Activated gamma-delta T cell (primary cell): ENCODE data around the gene FHOD1.

Experiments used
- DNase-seq: peaks from one replicate; lab custom pipeline; 2025; lab: John Stamatoyannopoulos, UW

The FHOD1 gene

GRCh38 chr16:67234180-67234597 lies 13.1 kb downstream of the FHOD1 start:
- no peak for DNase-seq

DNA sequence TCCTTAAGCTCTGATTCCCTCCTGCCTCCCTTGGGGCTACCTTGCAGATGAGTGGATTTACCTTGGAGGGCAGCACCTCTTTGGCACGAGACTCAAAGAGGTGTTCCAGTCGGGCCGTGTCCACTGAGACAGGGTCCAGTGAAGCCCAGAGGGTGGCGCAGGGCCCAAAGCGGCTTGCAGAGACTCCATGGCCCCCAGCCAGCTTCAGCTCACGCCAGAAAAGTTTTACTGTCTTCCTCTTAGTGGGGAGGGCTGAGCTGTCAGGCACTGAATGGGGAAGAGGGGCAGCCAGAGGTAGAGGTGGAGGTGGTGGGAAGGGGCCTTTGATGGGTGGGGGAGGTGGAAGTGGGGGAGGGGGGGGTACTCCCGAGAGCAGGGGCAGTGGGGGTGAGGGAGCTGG lies 13.7 kb downstream of the FHOD1 start:
- no peak for DNase-seq

DNA sequence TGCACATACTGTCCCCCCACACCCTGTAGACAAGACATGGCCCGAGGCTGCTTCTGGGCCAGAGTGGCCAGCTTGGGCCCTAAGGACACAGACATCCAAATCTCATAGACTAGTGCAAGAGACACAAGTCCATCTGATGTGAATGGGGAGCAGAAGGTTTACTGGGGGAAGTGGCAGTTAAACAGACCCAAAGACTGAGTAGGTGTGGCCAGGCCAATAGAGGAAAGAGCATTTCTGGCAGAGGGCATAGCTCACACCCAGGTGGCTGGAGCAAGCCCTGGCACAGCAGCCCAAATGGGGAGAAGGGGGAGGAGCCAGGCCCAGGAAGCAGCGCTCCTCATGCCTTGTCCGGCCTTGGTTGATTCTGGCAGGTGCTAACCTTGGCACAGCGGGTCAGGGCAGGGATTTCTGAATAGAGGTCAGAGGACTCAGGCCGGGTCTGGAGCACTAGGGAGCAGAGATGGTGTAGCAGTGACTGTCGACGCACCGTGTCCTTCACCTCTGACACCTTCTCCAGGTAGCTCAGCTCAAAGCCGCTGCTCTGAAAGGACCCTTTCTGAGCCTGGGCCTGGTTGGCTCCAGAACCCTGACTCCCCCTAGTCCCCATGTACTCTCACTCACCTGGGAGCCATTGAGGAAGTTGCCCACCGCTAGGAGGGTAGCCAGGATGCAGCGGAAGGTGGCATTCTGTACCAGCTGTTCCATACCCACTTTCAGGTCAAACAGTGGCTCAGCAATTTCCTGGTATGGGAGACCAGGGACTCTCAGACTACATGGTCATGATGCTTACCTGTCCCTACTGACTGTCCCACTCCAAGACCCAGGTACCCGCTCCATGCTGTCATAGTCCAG lies 16.2 kb downstream of the FHOD1 start:
- DNase-seq, result no peak

DNA sequence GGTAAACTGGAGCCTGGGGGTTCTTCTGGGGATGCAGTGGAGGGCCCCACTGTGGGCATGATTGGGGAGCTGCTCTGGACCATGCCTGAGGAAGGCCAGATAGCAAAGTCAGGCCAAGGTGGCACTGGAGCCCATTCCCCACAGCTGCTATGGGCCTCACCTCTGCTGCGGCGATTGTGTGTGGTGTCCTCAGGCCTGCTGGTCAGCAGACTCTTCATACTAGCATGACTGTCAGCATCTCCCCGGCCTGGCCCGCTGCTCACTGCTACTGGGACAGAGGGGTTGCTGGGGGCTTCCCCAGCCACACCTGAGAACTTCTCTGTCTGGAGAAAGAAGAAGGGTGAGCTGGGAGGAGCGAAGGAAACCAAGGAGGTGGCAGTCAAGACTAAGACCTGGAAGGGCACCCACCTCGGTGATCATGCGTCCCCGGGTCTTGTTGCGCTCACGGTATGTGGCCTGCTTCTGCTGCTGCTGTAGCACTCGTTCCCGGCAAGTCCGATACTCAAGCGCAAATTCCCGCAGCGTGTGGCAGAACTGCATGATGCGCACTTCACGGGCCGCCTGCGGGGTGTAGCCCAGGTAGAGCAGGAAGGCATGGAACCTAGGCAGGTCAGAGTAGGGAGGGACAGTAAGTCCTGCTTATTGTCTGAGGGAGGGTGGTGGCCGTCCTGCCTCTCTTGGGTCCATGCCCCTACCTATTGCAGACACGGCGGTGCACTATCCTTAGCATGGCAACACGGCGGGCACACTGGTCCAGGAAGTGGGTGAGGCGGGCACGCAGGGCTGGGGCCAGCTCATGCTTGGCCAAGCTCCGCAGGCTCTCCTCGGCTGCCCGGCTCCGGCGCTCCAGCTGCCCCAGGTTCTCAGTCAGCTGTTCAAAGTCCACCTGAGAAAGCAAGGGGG lies 17.1 kb downstream of the FHOD1 start:
- DNase-seq, result no peak

- no peak for DNase-seq
Observed at GRCh38 chr16:67228905-67229304, 18.4 kb downstream of the FHOD1 start.

DNA sequence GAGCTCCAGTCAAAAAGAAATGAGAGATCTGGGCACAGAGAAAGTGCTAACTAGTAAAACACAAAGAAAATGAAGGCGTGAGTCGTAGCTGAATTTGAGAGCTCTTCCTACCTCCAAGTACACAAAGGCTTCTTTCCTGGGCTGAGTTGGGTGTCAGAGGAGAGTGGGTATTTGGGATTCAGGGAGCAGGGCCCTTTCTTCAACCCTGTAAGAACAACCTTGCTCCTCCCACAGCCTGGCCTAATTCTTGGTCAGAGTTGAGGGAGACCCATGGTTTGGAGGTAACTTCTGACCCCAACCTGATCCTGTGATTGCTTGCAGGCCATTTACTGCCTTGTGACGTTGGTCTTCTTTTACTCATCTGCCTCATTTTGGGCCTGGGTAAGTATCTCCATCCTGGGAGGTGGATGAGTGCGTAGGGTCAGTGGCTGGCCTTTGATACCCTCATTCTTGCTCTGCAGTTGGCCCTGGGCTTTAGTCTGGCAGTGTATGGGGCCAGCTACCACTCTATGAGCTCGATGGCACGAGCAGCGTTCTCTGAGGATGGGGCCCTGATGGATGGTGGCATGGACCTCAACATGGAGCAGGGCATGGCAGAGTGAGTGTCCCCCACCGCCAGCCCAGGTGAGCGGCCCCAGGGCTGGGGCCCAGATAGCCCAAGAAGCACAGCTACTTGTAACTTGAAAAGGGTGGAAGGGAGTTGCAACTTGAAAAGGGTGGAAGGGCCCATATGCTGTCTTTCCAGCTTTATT lies 19.1 kb downstream of the FHOD1 start:
- no peak for DNase-seq

DNA sequence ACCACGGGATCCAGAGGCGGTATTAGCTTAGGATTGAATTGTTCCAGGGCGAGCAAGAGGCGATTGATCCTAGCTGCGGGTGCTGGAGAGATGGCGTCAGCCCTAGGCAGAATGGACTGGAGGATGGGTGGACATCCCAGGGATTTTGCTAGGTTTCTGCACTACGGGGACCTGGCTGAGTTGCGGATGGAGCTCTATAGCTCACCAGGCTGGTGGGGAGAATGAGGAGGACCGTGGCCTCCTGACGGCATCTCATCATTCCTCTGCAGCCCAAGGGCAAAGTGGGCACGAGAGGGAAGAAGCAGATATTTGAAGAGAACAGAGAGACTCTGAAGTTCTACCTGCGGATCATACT lies 19.7 kb downstream of the FHOD1 start:
- DNase-seq, result no peak

DNA sequence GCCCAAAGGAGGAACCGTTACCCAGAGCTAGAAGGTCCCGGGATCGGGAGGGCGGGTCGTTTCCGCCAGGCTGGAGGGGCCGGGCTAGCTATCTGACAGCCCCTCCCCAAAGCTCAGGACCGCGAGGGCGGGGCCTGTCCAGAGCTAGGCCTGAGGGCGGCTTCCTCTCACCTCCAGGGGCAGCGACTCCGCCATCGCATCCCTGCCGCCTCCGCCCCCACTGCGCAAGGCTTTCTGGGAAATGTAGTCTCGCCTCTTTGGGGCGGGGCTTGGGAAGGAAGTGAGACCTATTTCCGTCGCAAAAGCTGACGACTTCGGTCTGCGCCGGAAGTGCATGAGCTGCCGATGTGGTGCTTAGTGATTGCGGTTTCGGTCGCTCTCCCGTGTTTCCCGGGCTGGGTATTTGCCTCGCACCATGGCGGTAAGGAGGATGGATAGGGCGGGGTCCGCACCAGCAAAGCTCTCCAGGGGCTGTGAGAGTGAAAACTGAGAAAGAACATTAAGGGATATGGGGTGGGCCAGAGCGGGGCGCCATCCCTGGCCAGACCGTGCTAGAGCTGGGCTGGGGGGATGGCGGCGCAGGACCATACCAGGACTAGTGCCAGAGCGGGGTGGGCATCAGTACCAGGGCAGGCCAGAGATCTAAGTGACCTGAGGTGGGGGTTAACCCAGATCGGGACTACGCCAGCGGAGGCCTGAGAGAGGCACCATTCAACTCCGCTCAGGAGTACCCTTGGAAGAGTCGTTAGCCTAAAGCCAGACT lies 20.3 kb downstream of the FHOD1 start, which contains the start of gene TMEM208:
TSS of gene TMEM208 (plus strand) at position 327 of the 763 bp plus-strand sequence. CDS start at position 416, 89 bp downstream.
- DNase-seq, result peak; percentile 80

DNA sequence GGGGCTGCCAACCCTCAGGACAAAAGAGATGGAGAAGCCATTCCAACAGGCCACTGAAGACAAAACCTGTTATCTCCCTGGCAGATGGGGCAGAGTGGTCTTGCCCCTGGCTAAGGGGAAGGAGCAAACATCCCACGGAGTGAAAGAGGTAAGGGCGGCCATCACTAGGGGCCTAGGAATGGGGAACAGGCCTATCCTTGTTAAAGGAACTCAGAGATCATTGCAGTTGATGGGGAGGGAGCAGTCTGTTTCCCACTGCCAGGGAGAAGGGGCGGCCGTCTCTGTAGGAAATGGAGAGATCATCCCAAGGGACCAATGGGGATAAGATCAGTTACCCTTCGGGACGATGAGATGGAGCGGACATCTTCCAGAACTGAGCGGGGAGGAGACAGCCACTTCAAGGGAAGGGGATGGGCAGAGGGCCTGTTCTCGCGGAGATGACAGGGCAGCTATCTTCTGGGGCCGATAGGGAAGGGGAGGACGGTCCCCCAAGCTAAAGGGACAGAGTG lies 20.9 kb downstream of the FHOD1 start:
- no peak for DNase-seq

DNA sequence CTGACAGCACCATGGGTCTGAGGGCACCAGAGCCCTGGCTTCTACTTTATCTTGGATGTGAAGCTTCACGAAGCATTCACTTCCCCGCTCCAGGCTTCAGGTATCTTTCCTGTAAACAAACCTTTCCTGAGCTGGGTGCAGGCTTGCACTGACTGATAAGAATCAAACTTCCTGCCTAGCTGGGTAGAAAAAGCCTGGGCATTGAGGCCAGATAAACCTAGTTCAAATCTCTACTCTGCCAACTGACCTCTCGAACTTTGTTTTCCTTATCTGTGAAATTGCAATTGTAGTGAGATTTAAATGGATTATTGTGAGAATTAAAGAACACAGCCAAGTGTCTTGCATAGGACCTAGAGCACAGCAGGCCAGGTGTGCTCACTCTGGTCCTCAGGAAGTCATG lies 23.3 kb downstream of the FHOD1 start:
- no peak for DNase-seq

DNA sequence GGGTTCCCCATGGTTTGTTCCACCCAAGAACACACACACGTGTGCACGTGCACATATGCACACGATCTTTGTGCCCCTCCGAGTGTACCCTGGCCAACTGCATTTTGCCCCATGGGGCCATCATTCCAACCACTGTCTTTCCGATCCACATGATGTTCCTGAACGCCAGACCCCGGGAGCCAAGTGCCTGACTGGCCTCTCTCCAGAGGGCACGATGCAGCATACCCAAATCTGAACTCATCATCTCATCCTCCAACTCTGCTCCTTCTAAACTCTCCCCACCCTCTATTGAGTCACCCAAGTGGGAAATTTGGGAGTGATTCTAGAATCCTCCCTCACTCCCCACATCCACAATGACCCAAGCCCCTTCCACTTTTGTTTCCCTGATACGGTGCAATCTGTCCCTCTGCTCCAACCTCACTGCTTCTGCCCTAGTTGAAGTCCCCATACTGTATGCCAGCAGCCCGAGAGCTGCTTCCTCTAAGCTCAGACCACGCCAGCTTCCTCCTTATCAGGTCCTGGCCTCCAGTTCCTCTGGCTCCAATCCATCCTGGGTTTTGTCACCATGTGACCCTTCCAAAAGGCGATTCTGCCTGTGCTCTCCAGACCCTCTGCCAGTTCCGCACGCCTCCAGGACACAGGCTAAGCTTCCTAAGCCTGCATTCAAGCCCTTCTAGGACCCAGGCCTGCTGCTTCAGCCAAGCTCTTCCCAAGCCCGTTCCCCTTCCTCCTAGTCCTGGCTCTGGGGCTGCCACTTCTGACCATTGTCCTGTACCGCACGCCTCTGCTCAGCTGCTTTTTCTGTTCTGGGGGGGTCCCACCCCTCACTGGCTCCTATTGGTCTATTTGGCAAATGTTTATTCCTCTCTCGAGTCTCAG lies 30.4 kb downstream of the FHOD1 start:
- no peak for DNase-seq

- no peak for DNase-seq
Observed at GRCh38 chr16:67215706-67216105, 31.6 kb downstream of the FHOD1 start.

GRCh38 chr16:67213197-67214019 lies 33.9 kb downstream of the FHOD1 start:
- DNase-seq, result no peak

DNA sequence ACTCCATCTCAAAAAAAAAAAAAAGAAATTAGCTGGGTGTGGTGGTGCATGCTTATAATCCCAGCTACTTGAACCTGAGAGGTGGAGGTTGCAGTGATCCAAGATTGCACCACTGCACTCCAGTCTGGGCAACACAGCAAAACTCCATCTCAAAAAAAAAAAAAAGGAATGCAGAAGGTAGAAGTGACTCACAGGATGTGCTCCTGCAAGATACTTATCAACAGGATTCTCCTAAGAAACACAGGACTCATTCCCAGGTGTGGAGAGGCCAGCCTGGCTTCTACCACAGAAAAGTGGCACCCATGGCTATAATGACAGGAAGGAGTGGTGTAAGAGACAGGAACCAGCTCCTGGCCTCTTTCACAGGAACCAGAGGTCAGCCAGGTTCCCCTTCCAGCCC lies 34.5 kb downstream of the FHOD1 start:
- no peak for DNase-seq

- no peak for DNase-seq
Observed at GRCh38 chr16:67211674-67212073, 35.6 kb downstream of the FHOD1 start.

GRCh38 chr16:67210069-67210937 lies 37.0 kb downstream of the FHOD1 start:
- no peak for DNase-seq

- no peak for DNase-seq
Observed at GRCh38 chr16:67209565-67209964, 37.7 kb downstream of the FHOD1 start.
